Stimulated activated CD4-positive, alpha-beta T cell treated with anti-CD3 and anti-CD28 coated beads, Interleukin-4, amount 100 ng/mL, for 48 hours (primary cell): ENCODE measurements around the gene SLC35A4.
"Not testable (repeated sequence)": the region's sequence is repeated elsewhere in the genome, so short reads cannot be mapped to it uniquely, and the experiment has no call there.

ENCODE experiments used
- DNase-seq, 2 donors: peaks; one replicate each; pipeline ENCODE4 v3.0.0-alpha.2; 2020; ENCODE audit warnings: low read depth in 2 of 2

SLC35A4 gene

DNA sequence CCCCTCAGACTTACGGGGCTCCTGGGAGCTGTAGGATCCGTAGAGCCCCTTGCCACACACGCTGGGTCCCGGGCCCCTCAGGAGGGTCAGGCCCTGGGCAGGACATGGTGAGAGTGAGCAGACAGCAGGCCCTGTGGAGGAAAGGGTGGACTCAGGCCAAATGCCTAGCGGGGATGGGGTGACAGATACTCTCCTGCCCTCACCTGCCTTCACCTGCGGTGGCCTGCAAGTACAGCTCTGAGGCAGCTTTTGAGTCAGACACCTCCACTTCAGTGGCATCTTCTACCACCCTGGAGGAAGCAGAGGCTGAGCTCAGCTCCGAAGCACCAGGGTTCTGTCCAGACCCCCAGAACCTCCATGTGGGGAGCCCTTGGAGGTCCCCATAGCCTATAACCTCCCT is 26.2 kb downstream of the SLC35A4 start:
- DNase-seq: no peak

DNA sequence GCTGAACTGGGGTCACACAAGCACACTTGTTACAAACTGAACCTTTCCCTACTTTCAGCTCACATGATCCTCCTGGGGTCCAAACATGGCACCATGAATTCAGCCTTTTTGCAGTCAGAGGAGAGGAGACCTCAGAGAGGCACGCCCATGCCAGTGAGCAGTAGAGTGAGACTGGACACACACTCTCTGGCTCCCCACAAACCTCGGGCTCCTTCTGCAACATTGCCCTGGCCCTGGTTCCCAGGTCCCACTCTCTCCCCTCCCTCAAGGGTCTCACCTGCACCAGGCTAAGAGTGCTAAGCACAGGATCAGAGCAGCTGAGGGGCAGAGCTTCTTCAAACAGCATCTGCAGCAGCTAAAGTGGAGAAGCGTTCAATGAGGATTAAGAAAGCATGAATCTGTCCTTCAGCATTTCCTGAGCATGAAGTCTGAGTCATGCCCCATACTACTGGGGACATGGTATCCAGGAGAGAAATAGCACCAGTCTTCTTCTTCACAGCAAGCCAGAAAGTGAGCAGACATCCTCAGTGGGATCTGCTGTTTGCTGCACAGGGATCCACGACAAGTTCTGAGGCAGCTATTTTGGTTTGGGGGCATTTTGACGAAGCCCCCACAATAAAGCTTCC is 27.2 kb downstream of the SLC35A4 start:
- DNase-seq: no peak

DNA sequence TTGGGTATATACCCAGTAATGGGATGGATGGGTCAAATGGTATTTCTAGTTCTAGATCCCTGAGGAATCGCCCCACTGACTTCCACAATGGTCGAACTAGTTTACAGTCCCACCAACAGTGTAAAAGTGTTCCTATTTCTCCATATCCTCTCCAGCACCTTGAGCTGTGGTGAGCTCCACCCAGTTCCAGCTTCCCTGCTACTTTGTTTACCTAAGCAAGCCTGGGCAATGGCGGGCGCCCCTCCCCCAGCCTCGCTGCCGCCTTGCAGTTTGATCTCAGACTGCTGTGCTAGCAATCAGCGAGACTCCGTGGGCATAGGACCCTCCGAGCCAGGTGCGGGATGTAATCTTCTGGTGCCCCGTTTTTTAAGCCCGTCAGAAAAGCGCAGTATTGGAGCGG is 28.4 kb downstream of the SLC35A4 start:
- DNase-seq: not testable (repeated sequence)

DNA sequence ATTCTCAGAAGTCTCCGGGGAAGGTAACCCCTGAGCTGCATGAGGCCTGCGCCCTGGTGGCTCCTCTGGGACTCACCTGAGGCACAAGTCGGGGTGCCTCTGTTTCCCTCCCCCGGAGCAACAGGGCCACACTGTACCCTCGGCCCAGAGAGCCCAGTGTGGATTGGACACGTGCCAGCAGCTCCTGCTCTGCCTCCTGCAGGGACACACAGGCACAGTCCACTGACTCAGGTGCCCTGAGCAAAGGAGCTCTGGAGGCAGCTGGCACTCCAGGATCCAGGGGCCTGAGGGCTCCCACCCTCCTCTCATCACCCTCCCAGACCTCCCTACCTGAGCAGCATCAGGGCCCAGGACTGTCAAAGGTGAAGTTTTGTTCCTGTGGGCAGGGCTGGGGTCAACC is 29.5 kb downstream of the SLC35A4 start:
- no peak for DNase-seq

DNA sequence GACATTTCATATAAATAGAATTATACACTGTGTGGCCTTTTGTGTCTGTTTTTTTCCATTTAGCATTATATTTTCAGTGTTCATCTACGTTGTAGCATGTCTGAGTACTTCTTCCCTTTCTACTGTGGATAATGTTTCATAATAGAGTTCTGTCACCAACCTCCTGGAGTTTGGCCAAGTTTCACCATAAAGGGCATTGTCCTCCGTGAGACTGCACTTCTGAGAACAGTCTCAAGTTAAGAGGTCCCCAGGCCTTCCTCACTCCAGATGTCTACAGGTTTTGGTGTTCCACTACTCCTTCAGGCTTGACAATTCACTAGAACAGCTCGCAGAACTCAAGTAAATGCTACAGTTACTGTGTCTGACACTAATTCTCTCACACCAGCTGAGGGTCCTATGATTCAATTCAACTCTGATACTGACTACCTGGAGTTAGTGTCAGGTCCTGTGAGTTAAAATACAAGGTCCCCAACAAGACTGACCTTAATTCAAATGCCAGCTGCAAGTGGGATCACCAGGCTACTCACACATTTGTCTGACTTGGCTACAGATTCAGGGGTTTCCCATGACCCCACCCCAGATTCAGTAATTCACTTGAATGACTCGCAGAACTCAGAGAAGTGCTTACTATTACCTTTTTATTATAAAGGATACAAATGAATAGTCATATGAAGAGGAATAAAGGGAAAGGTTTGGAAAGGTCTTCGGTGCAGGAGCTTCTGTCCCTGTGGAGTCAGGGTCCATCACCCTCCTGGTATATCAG is 31.1 kb downstream of the SLC35A4 start:
- no peak for DNase-seq

DNA sequence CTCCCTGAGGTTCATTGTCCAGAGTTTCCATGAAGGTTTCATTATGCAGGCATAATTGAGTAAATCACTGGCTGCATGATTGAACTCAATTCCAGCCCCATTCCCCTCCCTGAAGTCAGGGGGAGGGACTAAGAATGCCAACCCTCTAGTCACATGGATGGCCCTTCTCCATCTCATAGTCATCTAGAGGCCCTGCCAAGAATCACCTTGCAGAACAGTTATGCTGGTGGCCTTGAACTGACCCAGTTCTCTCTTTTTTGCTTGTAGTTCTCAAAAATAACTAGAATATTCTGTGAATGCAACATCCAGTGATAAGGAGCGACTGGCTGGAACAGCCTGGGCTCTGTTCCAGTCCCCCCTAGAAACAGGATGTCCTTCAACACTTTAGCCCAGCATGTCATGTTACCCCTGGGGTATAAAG is 31.7 kb downstream of the SLC35A4 start:
- DNase-seq: no peak

DNA sequence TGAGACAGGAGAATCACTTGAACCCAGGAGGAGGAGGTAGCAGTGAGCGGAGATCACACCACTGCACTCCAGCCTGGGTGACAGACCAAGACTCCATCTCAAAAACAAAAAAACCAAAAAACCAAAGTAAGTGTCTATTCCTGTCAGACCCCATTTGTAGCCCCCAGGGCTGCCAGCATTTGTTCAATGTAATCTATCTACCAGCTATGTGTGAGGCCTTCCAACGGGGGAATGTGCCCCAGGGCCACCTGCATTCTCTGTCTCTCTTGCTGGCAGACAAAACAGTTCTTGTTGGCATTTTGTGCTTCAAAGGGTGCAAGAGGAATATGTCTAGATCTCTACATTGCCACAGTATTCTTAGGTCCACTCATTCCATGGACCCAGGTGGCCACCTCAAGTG is 34.2 kb downstream of the SLC35A4 start:
- DNase-seq: no peak

DNA sequence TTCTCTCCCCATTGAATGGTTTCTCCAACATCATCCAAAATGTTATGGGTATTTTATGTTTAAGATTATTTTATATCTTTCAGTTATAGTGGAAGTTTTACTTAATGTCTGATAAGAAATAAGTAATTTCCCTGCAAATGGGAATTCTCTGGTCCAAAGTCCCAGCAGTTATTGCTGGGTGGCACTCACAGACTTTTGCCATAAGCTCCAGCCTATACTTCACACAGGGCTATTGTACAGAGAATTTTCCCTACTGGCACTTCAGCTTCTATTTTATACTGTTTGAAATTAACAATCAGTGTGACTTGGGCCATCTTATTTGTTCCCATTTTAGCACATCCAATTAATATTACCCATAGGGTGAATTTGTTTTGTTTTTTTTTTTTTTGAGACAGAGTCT is 35.5 kb downstream of the SLC35A4 start:
- no peak for DNase-seq

DNA sequence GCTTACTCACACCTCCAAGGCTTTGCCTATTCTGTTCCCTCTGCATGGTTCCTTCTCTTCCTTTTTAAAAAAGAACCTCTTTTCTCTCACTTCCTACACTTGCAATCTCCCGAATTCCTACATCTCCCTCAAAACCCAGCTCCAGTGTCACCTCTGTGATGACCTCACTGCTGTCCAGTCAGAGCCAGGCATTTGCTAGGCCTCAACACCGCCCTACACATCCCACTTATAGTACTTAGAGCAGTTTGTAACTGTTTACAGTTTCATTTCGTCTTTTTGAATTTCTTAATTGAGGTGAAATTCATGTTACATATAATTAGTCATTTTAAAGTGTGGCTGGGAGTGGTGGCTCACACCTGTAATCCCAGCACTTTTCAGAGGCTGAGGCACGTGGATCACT is 37.5 kb downstream of the SLC35A4 start:
- no peak for DNase-seq

DNA sequence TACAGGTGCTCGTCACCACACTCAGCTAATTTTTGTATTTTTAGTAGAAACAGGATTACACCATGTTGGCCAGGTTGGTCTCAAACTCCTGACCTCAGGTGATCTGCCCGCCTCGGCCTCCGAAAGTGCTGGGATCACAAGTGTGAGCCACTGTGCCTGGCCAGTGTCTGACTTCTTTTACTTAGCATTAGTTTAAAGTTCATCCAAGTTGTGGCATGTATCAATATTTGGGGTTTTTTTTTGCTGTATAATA is 38.7 kb downstream of the SLC35A4 start:
- DNase-seq: not testable (repeated sequence)

DNA sequence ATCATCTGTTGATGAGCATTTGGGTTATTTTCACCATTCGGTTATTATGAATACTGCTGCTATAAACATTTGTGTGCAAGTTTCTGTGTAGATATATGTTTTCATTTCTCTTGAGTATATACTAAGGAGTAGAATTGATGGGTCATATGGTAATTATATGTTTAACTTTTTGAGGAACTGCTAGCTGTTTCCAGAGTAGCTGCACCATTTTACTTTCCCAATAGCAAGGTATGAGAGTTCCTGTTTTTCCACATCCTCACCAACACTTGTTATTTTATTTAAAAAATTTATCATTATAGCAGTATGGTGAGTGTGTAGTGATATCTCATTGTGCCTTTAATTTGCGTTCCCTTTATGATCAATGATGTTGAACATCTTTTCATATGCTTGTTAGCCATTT is 39.1 kb downstream of the SLC35A4 start:
- DNase-seq: no peak

DNA sequence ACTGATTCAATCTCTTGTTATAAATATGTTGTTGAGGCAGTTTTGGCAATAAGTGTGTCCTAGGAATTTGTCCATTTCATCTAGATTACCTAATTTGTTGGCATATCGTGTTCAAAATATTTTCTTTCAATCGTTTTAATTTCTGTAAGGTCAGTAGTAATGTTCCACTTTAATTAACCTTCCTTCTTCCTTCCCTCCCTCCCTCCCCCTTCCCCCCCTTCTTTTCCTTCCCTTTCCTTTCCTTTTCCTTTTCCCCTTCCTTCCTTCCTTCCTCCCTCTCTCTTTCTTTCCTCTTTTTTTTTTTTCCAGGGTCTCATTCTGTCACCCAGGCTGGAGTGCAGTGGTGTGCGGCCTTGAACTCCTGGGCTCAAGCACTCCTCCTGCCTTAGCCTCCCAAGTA is 41.3 kb downstream of the SLC35A4 start:
- DNase-seq: no peak

DNA sequence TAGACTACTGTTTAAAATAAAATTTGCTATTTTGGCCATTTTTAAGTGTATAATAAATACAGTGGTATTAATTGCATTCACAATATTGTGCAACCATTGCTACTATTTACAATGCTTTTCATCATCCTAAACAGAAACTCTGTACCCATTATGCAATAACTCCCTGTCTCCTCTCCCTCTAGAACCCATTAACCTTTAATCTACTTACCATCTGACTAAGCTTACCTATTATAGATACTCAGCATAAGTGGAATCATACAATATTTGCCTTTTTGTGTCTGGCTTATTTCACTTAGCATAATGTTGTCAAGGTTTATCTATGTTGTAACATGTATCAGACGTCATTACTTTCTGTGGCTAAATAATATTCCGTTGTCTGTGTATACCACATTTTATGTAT is 42.4 kb downstream of the SLC35A4 start:
- DNase-seq: no peak

DNA sequence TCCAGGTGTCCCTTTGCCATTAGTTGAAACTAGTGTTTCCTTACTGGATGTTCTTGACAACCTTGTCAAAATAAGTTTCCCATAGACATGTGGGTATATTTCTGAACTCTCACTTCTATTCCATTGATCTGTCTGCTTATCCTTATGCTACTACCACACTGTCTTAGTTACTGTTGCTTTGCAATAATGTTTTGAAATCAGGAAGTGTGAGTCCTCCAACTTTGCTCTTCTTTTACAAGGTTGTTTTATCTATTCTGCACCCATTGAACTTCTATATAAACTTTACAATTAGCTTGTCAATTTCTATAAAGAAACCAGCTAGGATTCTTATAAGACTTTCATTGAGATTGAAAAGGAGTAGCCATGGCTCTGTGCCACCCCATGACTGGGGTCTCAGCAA is 44.1 kb downstream of the SLC35A4 start:
- DNase-seq: no peak

DNA sequence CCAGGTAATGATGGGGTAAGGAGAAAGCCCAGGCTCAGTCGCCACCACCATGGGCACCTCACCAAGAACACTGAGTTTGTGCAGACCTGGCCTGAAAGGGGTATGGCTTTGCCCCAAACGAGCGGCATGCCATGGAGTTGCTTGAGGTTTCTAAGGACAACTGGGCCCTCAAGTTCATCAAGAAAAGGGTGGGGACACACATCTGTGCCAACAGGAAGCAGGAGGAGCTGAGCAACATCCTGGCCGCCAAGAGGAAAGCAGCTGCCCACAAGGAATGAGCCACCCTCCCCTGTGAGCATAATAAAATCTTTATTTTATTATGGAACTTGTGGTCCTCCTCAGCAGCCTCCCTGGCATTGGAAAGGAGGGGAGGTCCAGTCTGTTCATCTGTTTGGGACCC is 44.5 kb downstream of the SLC35A4 start:
- no peak for DNase-seq

DNA sequence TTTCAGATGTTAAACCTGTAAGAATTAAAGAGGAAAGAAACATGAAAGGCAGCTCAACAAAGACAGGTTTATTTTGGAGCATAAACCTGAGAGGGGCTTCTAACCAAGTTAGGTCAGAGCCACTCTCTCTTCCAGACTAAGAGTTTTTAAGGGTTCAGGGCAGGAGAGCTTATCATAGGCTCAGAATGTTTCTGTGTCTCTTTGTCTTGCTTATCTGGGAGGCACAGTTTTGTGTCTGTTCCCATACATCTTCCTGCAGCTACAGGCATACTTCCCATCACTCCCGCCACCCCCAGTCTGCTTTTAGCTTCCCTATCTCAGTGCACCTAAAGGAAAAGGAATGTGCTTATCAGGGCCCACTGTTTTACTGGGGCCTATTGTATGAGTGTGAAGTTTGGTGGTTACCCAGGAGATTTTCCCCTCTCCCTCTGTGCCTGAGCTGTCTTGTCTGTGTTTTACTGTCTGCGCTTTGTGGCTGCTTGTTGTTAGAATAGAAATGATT is 46.4 kb downstream of the SLC35A4 start:
- no peak for DNase-seq
